GM21360 (cell line): ENCODE results near the gene MED16.
"Not testable (repeated sequence)": the region's sequence is repeated elsewhere in the genome, so short reads cannot be mapped to it uniquely, and the experiment has no call there.

Experiments
- ATAC-seq: cut with Tn5 transposase; IDR thresholded peaks from one replicate; pipeline ENCODE4 v1.9.1; 2021; ENCODE audit warnings: mild to moderate bottlenecking, moderate library complexity; ENCODE audit not compliant: unreplicated experiment

The MED16 gene

GRCh38 chr19:840519-841206 is 52.3 kb downstream of the MED16 start, which contains the start of gene PRTN3:
PRTN3 (plus strand) TSS chr19:840999; CDS start chr19:841009, 10 bp downstream.
- no peak for ATAC-seq

GRCh38 chr19:835210-835810 is 57.7 kb downstream of the MED16 start:
- no peak for ATAC-seq

GRCh38 chr19:834216-834615 is 58.8 kb downstream of the MED16 start:
- no peak for ATAC-seq

- no peak for ATAC-seq
Measured at GRCh38 chr19:831407-832369, 61.3 kb downstream of the MED16 start.

GRCh38 chr19:829129-829758 is 63.7 kb downstream of the MED16 start:
- ATAC-seq, result no peak

GRCh38 chr19:827710-828321 is 65.2 kb downstream of the MED16 start, which contains the start of gene AZU1:
AZU1 (plus strand) TSS chr19:827837; CDS start chr19:827847, 10 bp downstream.
- no peak for ATAC-seq

- ATAC-seq, result no peak
Measured at GRCh38 chr19:827314-827709, 65.7 kb downstream of the MED16 start.

- no peak for ATAC-seq
Measured at GRCh38 chr19:825897-826644, 66.9 kb downstream of the MED16 start.

- ATAC-seq, result no peak
Measured at GRCh38 chr19:824885-825284, 68.1 kb downstream of the MED16 start.

- ATAC-seq, result no peak
Measured at GRCh38 chr19:823565-824121, 69.3 kb downstream of the MED16 start.

GRCh38 chr19:821825-822503 is 71.0 kb downstream of the MED16 start, which contains the start of gene PLPPR3:
PLPPR3 (minus strand) TSS chr19:821955; CDS start chr19:821559, 396 bp downstream.
- ATAC-seq, result no peak

- no peak for ATAC-seq
Measured at GRCh38 chr19:821231-821824, 71.7 kb downstream of the MED16 start.

GRCh38 chr19:820212-820611 is 72.8 kb downstream of the MED16 start:
- not testable (repeated sequence) for ATAC-seq
